ENCODE results near the gene SLC29A3. TPM values are rescaled to one million over a fixed set of nuclear protein-coding genes. Genes with fewer than 3 reads are reported as not detected.

The SLC29A3 gene
- total RNA-seq, 2 experiments from 2014 or later, result 2.9 to 3.3 TPM

DNA sequence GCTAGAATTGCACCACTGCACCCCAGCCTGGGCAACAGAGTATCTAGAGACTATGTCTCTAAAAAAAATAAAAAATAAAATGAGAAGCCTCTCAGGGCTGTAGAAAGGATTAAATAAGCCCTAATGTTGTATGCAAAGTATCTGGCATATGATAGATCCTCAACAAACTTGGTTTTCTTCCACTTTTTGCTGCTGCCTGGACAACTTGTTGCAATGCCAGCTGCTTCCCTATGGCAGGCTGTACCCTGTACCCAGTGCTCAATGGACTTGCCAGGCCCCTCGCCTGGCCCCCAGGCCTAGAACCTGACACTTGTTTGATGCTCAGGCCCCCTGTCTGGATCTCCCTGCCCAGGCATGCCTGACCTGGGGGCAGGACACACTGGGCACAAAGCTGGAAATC lies 49.1 kb downstream of the SLC29A3 start:
- no peak overlapping the region for H3K4me3 Mint-ChIP-seq
- no peaks in the 10 kb centered on the region for H3K36me3 Mint-ChIP-seq (ENCODE audit: low read depth)
- intact Hi-C loops (cut with micrococcal nuclease), result no loop called here
- no peaks in the 10 kb centered on the region for H3K9me3 Mint-ChIP-seq
- no peak for ATAC-seq
- CTCF ChIA-PET, result interaction anchor here (1.2 kb wide), 1 partner anchor 12 kb away, joined by 3 read pairs; no protein-coding TSS in a partner anchor
- TF ChIP-seq, protein P1, sequence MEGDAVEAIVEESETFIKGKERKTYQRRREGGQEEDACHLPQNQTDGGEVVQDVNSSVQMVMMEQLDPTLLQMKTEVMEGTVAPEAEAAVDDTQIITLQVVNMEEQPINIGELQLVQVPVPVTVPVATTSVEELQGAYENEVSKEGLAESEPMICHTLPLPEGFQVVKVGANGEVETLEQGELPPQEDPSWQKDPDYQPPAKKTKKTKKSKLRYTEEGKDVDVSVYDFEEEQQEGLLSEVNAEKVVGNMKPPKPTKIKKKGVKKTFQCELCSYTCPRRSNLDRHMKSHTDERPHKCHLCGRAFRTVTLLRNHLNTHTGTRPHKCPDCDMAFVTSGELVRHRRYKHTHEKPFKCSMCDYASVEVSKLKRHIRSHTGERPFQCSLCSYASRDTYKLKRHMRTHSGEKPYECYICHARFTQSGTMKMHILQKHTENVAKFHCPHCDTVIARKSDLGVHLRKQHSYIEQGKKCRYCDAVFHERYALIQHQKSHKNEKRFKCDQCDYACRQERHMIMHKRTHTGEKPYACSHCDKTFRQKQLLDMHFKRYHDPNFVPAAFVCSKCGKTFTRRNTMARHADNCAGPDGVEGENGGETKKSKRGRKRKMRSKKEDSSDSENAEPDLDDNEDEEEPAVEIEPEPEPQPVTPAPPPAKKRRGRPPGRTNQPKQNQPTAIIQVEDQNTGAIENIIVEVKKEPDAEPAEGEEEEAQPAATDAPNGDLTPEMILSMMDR (IDR thresholded peaks at IDR 0.05), result no peak
- peaks cover 2% of the 10 kb centered on the region for H3K4me1 Mint-ChIP-seq (ENCODE audit: low read depth)
- no peak overlapping the region for H3K27ac Mint-ChIP-seq
- POLR2A ChIA-PET, result no interaction called here
- DNase-seq, result no peak
- peaks cover 4% of the 10 kb centered on the region for H3K27me3 Mint-ChIP-seq

DNA sequence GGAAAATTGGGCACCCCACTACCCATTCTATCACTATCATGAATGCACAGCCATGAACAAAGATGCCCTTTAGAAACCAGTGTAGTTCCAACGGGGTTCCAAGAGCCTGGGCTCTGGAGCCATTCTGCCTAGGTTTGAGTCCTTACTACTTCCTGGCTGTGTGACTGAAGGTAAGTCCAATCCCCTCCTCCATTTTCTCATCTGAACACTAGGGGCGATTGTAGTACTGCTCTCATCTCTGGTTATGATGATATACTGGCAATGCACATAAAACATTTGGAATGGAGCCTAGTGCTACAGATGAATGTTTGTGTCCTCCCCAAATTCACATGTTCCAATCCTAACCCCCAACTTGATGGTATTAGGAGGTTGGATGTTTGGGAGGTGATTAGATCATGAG lies 49.6 kb downstream of the SLC29A3 start:
- TF ChIP-seq, protein P1 (IDR thresholded peaks at IDR 0.05), result no peak
- intact Hi-C loops (cut with micrococcal nuclease), result no loop called here
- ATAC-seq, result no peak
- H3K4me3 Mint-ChIP-seq, result no peak overlapping the region
- no peak for DNase-seq
- ChIA-PET POLR2A (no interaction called here), CTCF (interaction anchor here (1.2 to 1.3 kb wide), 2 partner anchors 11 to 13 kb away, joined by 3 read pairs; no protein-coding TSS in a partner anchor)
- H3K4me1 Mint-ChIP-seq (ENCODE audit: low read depth), result peaks cover 2% of the 10 kb centered on the region
- H3K9me3 Mint-ChIP-seq, result no peaks in the 10 kb centered on the region
- no peaks in the 10 kb centered on the region for H3K36me3 Mint-ChIP-seq (ENCODE audit: low read depth)
- peaks cover 4% of the 10 kb centered on the region for H3K27me3 Mint-ChIP-seq
- H3K27ac Mint-ChIP-seq, result no peak overlapping the region

GRCh38 chr10:71369602-71370001 lies 50.5 kb downstream of the SLC29A3 start:
- POLR2A ChIA-PET, result no interaction called here
- Mint-ChIP-seq H3K4me3 (no peak overlapping the region), H3K27ac (no peak overlapping the region), H3K36me3 (ENCODE audit: low read depth) (no peaks in the 10 kb centered on the region), H3K9me3 (no peaks in the 10 kb centered on the region), H3K4me1 (ENCODE audit: low read depth) (peaks cover 2% of the 10 kb centered on the region), H3K27me3 (peaks cover 4% of the 10 kb centered on the region)
- CTCF ChIA-PET, result interaction anchor here (1.3 to 3.9 kb wide), 2 partner anchors 12 to 14 kb away, joined by 3 to 19 read pairs; no protein-coding TSS in a partner anchor
- intact Hi-C loops (cut with micrococcal nuclease), result no loop called here
- TF ChIP-seq, protein P1 (IDR thresholded peaks at IDR 0.05), result no peak
- DNase-seq (no peak), ATAC-seq (no peak)

DNA sequence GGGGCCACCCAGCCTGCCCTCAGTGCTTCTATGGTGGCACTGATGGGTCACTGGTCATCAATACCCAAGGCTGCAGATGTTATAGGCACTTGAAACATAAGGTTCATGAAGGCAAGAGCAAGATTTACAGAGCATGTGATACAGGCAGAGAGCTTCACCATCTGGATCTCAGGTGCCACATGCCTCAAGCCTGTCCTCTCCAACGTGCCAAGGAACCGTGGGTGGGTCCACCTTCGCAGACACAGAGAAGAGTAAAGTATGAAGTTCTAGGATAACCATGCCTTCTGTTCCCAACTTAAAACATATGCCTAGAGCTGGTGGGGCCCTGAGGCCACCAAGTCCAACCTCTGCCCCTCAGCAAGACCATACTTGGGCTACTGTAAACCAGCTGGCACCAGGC lies 51.0 kb downstream of the SLC29A3 start:
- peaks cover 4% of the 10 kb centered on the region for H3K27me3 Mint-ChIP-seq
- TF ChIP-seq, protein P1 (IDR thresholded peaks at IDR 0.05), result no peak
- no peaks in the 10 kb centered on the region for H3K36me3 Mint-ChIP-seq (ENCODE audit: low read depth)
- H3K27ac Mint-ChIP-seq, result no peak overlapping the region
- no peak for ATAC-seq
- no peaks in the 10 kb centered on the region for H3K4me1 Mint-ChIP-seq (ENCODE audit: low read depth)
- ChIA-PET CTCF (interaction anchor here (1.0 to 3.9 kb wide), 4 partner anchors 11 to 200 kb away, joined by 3 to 19 read pairs (median 3); no protein-coding TSS in a partner anchor), POLR2A (no interaction called here)
- no peak for DNase-seq
- no peak overlapping the region for H3K4me3 Mint-ChIP-seq
- intact Hi-C loops (cut with micrococcal nuclease), result no loop called here
- H3K9me3 Mint-ChIP-seq, result no peaks in the 10 kb centered on the region

DNA sequence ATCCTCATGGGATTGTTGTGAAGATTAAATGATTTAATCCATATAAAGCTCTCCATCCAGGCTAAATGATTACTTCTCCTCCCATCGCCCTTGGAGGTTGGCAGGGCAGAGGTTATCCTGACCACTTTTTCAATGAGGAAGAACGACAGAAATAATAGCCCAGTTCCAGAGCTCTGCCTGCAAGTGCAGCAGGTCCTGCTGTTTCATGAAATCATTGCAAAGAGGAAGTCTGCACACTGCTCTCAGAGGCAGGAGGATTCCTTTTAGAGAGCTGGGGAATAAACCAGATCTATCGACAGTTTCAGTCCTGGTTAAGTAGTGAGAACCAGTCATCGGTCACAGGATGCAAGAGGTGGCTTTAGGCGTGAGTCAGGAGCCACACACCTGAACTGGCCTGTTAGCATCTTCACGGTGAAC lies 52.7 kb downstream of the SLC29A3 start:
- TF ChIP-seq, protein P1 (IDR thresholded peaks at IDR 0.05), result no peak
- Mint-ChIP-seq H3K4me3 (no peak overlapping the region), H3K27me3 (peaks cover 4% of the 10 kb centered on the region), H3K27ac (no peak overlapping the region), H3K36me3 (ENCODE audit: low read depth) (no peaks in the 10 kb centered on the region), H3K9me3 (no peaks in the 10 kb centered on the region), H3K4me1 (ENCODE audit: low read depth) (peaks cover 4% of the 10 kb centered on the region)
- POLR2A ChIA-PET, result no interaction called here
- ATAC-seq (no peak), DNase-seq (no peak)
- CTCF ChIA-PET, result interaction anchor here (1.7 to 3.9 kb wide), 3 partner anchors 12 to 198 kb away, joined by 4 to 19 read pairs (median 7); no protein-coding TSS in a partner anchor
- intact Hi-C loops (cut with micrococcal nuclease), result no loop called here

Data from activated CD8-positive, alpha-beta T cell treated with anti-CD3 and anti-CD28 coated beads for 36 hours (primary cell).